ENCODE results near the gene ZNF595. TPM values are rescaled to one million over a fixed set of nuclear protein-coding genes. Genes with fewer than 3 reads are reported as not detected.

ZNF595 gene
- total and polyA plus RNA-seq, 2 donors (not counting 1 experiment from before 2014, with no cell fraction given), result 16.8 to 18.9 TPM

- peaks cover 0 to 21% (median 9%) of the 10 kb centered on the region in 4 experiments for H3K27me3 ChIP-seq (replicated peaks in 1 of 4; ENCODE audit: control extremely low read depth in 1 of 4, control insufficient read depth in 3 of 4, insufficient read depth in 4 of 4, low read length in 3 of 4)
- H3K4me3 Mint-ChIP-seq, result no peak overlapping the region
- CTCF ChIA-PET, result interaction anchor here (0.6 kb wide), 1 partner anchor 36 kb away, joined by 4 read pairs; no protein-coding TSS in a partner anchor
- H3K4me2 ChIP-seq (replicated peaks; ENCODE audit: low read depth, low read length, poor library complexity, severe bottlenecking), result no peak overlapping the region
- H3K4me1 ChIP-seq (ENCODE audit: control insufficient read depth in 2 of 2, insufficient read depth in 2 of 2, low read length in 2 of 2), result no peaks in the 10 kb centered on the region
- peaks cover 6 to 51% (median 10%) of the 10 kb centered on the region in 3 donors for H3K9me3 ChIP-seq (ENCODE audit: control extremely low read depth in 1 of 3, control insufficient read depth in 2 of 3, insufficient read depth in 1 of 3, low read length in 2 of 3)
- peaks cover 7% of the 10 kb centered on the region for H3K4me1 Mint-ChIP-seq
- WGBS (ENCODE audit: insufficient coverage), result no CpG with 5 or more reads among the region's 1 CpG
- no peak overlapping the region for H3K4me3 ChIP-seq (ENCODE audit: control extremely low read depth in 1 of 5, extremely low read depth in 1 of 5, insufficient read depth in 1 of 5, low read depth in 2 of 5, low read length in 4 of 5)
- no peaks in the 10 kb centered on the region for H3K36me3 ChIP-seq (replicated peaks in 1 of 2; ENCODE audit: control extremely low read depth in 1 of 2, control insufficient read depth in 1 of 2, extremely low read depth in 1 of 2, insufficient read depth in 2 of 2, low read length in 1 of 2)
- H4K20me1 ChIP-seq (ENCODE audit: control insufficient read depth, insufficient read depth, low read length, poor library complexity, severe bottlenecking), result no peaks in the 10 kb centered on the region
- H3K27ac ChIP-seq (ENCODE audit: low read length in 2 of 2), result no peak overlapping the region
- DNase-seq (no peak), ATAC-seq (ENCODE audit: low read depth) (no peak)
- POLR2A ChIA-PET, result no interaction called here
- no peak overlapping the region for H2AFZ ChIP-seq (ENCODE audit: insufficient read depth, low read depth, low read length, poor library complexity, severe bottlenecking)
- H3K79me2 ChIP-seq (ENCODE audit: control insufficient read depth, insufficient read depth, low read length), result no peaks in the 10 kb centered on the region
- intact Hi-C loops (cut with micrococcal nuclease), result no loop called here
- H3K27me3 Mint-ChIP-seq, result peaks cover 34% of the 10 kb centered on the region
- H3K27ac Mint-ChIP-seq, result no peak overlapping the region
- H3K9me3 Mint-ChIP-seq (ENCODE audit: insufficient read depth), result peaks cover 14% of the 10 kb centered on the region
- no peak overlapping the region for H3K9ac ChIP-seq (ENCODE audit: low read length)
- TF ChIP-seq CTCF (IDR thresholded peaks at IDR 0.05) (no peak), EZH2 (IDR thresholded peaks at IDR 0.05; ENCODE audit: borderline replicate concordance, insufficient read depth, low read depth, low read length, poor library complexity, severe bottlenecking) (no peak)
These were observed 59.6 kb downstream of the ZNF595 start for GRCh38 chr4:112771-113170.

GRCh38 chr4:113732-114131 is 60.6 kb downstream of the ZNF595 start:
- peaks cover 25% of the 10 kb centered on the region for H3K27me3 Mint-ChIP-seq
- no peak for TF ChIP-seq EZH2 (IDR thresholded peaks at IDR 0.05; ENCODE audit: borderline replicate concordance, insufficient read depth, low read depth, low read length, poor library complexity, severe bottlenecking)
- Histone ChIP-seq H3K27ac (ENCODE audit: low read length in 2 of 2) (no peak overlapping the region), H3K9ac (ENCODE audit: low read length) (no peak overlapping the region), H3K27me3 (replicated peaks in 1 of 4; ENCODE audit: control extremely low read depth in 1 of 4, control insufficient read depth in 3 of 4, insufficient read depth in 4 of 4, low read length in 3 of 4) (peaks cover 0 to 12% (median 5%) of the 10 kb centered on the region in 4 experiments), H2AFZ (ENCODE audit: insufficient read depth, low read depth, low read length, poor library complexity, severe bottlenecking) (no peak overlapping the region), H3K4me3 (ENCODE audit: control extremely low read depth in 1 of 5, extremely low read depth in 1 of 5, insufficient read depth in 1 of 5, low read depth in 2 of 5, low read length in 4 of 5) (no peak overlapping the region), H3K4me2 (replicated peaks; ENCODE audit: low read depth, low read length, poor library complexity, severe bottlenecking) (no peak overlapping the region), H3K79me2 (ENCODE audit: control insufficient read depth, insufficient read depth, low read length) (no peaks in the 10 kb centered on the region), H4K20me1 (ENCODE audit: control insufficient read depth, insufficient read depth, low read length, poor library complexity, severe bottlenecking) (no peaks in the 10 kb centered on the region), H3K36me3 (replicated peaks in 1 of 2; ENCODE audit: control extremely low read depth in 1 of 2, control insufficient read depth in 1 of 2, extremely low read depth in 1 of 2, insufficient read depth in 2 of 2, low read length in 1 of 2) (no peaks in the 10 kb centered on the region), H3K9me3 (ENCODE audit: control extremely low read depth in 1 of 3, control insufficient read depth in 2 of 3, insufficient read depth in 1 of 3, low read length in 2 of 3) (peaks cover 6 to 41% (median 13%) of the 10 kb centered on the region in 3 donors), H3K4me1 (ENCODE audit: control insufficient read depth in 2 of 2, insufficient read depth in 2 of 2, low read length in 2 of 2) (no peaks in the 10 kb centered on the region)
- POLR2A ChIA-PET, result no interaction called here
- H3K4me1 Mint-ChIP-seq, result peaks cover 6% of the 10 kb centered on the region
- DNase-seq, result no peak
- H3K4me3 Mint-ChIP-seq, result no peak overlapping the region
- H3K9me3 Mint-ChIP-seq (ENCODE audit: insufficient read depth), result peaks cover 15% of the 10 kb centered on the region
- CTCF ChIA-PET, result no interaction called here
- no peak for ATAC-seq (ENCODE audit: low read depth)
- intact Hi-C loops (cut with micrococcal nuclease), result no loop called here
- 100% methylated on average over 1 of the region's 2 CpGs for WGBS (ENCODE audit: insufficient coverage)
- H3K27ac Mint-ChIP-seq, result no peak overlapping the region
